Ramos (cell line): ENCODE data around the gene GPR37L1.

ENCODE experiments used
- in situ Hi-C: fragments of 300-500 bp; cut with MboI; formaldehyde crosslinking; loops from one replicate; pipeline ENCODE4 v1.14.3; 2022; ENCODE audit warnings: low sequenced_read_pairs; ENCODE audit not compliant: unreplicated experiment

The GPR37L1 gene

GRCh38 chr1:202107801-202108731 lies 14.7 kb upstream of the GPR37L1 start:
- in situ Hi-C loops = loop anchor here (25.0 kb wide), 1 partner anchor 96 kb away; the partner anchor contains the start of gene ELF3

GRCh38 chr1:202110977-202111376 lies 11.7 kb upstream of the GPR37L1 start:
- in situ Hi-C loops = loop anchor here (25.0 kb wide), 1 partner anchor 99 kb away; the partner anchor contains the start of gene ELF3

- in situ Hi-C loops = loop anchor here (25.0 kb wide), 1 partner anchor 99 kb away; the partner anchor contains the start of gene ELF3
Observed at GRCh38 chr1:202111589-202111988, 11.1 kb upstream of the GPR37L1 start.

- in situ Hi-C loops = loop anchor here (25.0 kb wide), 1 partner anchor 101 kb away; the partner anchor contains the start of gene ELF3
Observed at GRCh38 chr1:202112859-202113689, 9.6 kb upstream of the GPR37L1 start.

- in situ Hi-C loops = loop anchor here (25.0 kb wide), 1 partner anchor 101 kb away; the partner anchor contains the start of gene ELF3
Observed at GRCh38 chr1:202113690-202114300, 8.9 kb upstream of the GPR37L1 start.

GRCh38 chr1:202116287-202116686 lies 6.4 kb upstream of the GPR37L1 start:
- in situ Hi-C loops = loop anchor here (25.0 kb wide), 1 partner anchor 104 kb away; the partner anchor contains the start of gene ELF3

- in situ Hi-C loops = loop anchor here (25.0 kb wide), 1 partner anchor 106 kb away; the partner anchor contains the start of gene ELF3
Observed at GRCh38 chr1:202117898-202118371, 4.8 kb upstream of the GPR37L1 start.

- in situ Hi-C loops = loop anchor here (25.0 kb wide), 1 partner anchor 109 kb away; the partner anchor contains the start of gene ELF3
Observed at GRCh38 chr1:202121006-202121405, 1.7 kb upstream of the GPR37L1 start.

GRCh38 chr1:202123336-202123813 lies 658 bp downstream of the GPR37L1 start:
- in situ Hi-C loops = loop anchor here (25.0 kb wide), 1 partner anchor 111 kb away; the partner anchor contains the start of gene ELF3

GRCh38 chr1:202124142-202124541 lies 1.4 kb downstream of the GPR37L1 start:
- in situ Hi-C loops = loop anchor here (25.0 kb wide), 1 partner anchor 112 kb away; the partner anchor contains the start of gene ELF3

GRCh38 chr1:202125611-202126010 lies 2.9 kb downstream of the GPR37L1 start:
- in situ Hi-C loops = no loop called here

- in situ Hi-C loops = no loop called here
Observed at GRCh38 chr1:202126426-202126825, 3.7 kb downstream of the GPR37L1 start.

GRCh38 chr1:202127061-202127460 lies 4.3 kb downstream of the GPR37L1 start:
- in situ Hi-C loops = no loop called here

- in situ Hi-C loops = no loop called here
Observed at GRCh38 chr1:202127836-202128622, 5.3 kb downstream of the GPR37L1 start.

GRCh38 chr1:202129453-202130296 lies 7.0 kb downstream of the GPR37L1 start:
- in situ Hi-C loops = no loop called here

GRCh38 chr1:202130297-202130721 lies 7.6 kb downstream of the GPR37L1 start:
- in situ Hi-C loops = no loop called here

GRCh38 chr1:202130816-202131522 lies 8.3 kb downstream of the GPR37L1 start:
- in situ Hi-C loops = no loop called here
